Thyroid gland (tissue), 4 donors: ENCODE results near the gene ORM2.
A peak's percentile ranks its signal among the peaks of the same experiment; 100 is the strongest.

Source experiments
- CTCF ChIP-seq, 6 experiments: fragments of 200-600 bp in 3 of 6; fragments of 450-650 bp in 3 of 6; sonication (generic) in 3 of 6; IDR thresholded peaks; one replicate each; pipeline ENCODE4 v1.5.1; 2016 to 2019; ENCODE audit warnings: antibody characterized with exemption in 6 of 6, mild to moderate bottlenecking in 2 of 6, inconsistent platforms in 1 of 6, moderate library complexity in 1 of 6
- POLR2A ChIP-seq, 2 donors: fragments of 450-650 bp; IDR thresholded peaks; one replicate each; pipeline ENCODE4 v1.6.1; 2017; ENCODE audit warnings: antibody characterized with exemption in 2 of 2, mild to moderate bottlenecking in 2 of 2, moderate library complexity in 1 of 2

DNA sequence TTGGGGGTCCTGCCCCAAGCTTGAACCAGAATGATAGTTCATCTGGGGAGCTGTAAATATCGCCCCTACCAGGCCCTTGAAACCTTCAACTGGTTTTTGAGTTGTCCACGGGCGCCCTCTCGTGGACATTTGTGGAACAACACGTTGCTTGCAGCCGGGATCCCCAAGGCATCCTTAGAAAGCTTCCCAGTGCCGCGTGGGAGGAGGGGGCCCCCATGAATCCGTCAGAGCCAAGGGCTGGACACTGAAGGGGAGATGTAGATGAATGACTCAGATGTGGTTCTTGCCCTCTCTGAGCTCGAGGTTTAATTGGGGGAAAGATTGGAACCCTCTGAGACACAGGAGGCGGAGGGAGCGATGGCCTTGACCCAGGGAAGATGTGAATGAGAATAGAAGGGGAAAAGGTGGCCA lies 38.6 kb upstream of the ORM2 start:
- TF ChIP-seq POLR2A (IDR thresholded peaks at IDR 0.05) = no peak
- peak; percentile 84 to 90 (median 87) for TF ChIP-seq CTCF (IDR thresholded peaks at IDR 0.05)
